Hindlimb muscle (tissue), 1 donor: Measurements from ENCODE around the gene NFATC3. TPM values are rescaled to one million over a fixed set of nuclear protein-coding genes. Genes with fewer than 3 reads are reported as not detected.

ENCODE experiments used
- DNase-seq: peaks from one replicate; pipeline ENCODE4 v3.0.0-alpha.2; 2013
- polyA plus RNA-seq: library from polyadenylated mRNA; unstranded; fragments of 120-200 nt; gene quantifications from one replicate; pipeline ENCODE4 v1.2.1, GENCODE V29; 2013; ENCODE audit not compliant: insufficient read length

The NFATC3 gene
- polyA plus RNA-seq, 1 donor: 30.2 TPM

- DNase-seq: no peak
These were observed 166.7 kb downstream of the NFATC3 start for GRCh38 chr16:68251832-68252231.

DNA sequence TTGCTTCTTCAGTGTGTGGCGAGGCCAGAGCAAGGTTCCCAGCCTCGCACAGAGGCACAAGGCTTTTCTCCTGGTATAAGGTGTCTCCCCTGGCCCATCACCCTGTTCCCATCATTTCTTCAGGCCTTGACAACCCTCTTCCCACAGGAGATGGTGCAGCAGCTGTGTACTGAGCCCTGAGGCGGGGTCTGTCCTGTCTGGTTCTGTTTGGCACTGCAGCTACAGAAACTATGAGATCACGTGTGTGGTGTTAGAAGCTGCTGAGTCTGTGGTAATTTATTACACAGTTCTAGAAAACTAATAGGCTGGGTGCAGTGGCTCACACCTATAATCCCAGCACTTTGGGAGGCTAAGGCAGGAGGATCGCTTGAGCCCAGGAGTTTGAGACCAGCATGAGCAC is 167.2 kb downstream of the NFATC3 start:
- DNase-seq: no peak

- DNase-seq: no peak
These were observed 168.6 kb downstream of the NFATC3 start for GRCh38 chr16:68253721-68254120.

GRCh38 chr16:68255712-68256111 is 170.5 kb downstream of the NFATC3 start:
- no peak for DNase-seq

GRCh38 chr16:68257251-68257905 is 172.2 kb downstream of the NFATC3 start:
- DNase-seq: no peak

- no peak for DNase-seq
These were observed 173.0 kb downstream of the NFATC3 start for GRCh38 chr16:68257906-68258800.

- DNase-seq: no peak
These were observed 174.0 kb downstream of the NFATC3 start for GRCh38 chr16:68259007-68259825.

DNA sequence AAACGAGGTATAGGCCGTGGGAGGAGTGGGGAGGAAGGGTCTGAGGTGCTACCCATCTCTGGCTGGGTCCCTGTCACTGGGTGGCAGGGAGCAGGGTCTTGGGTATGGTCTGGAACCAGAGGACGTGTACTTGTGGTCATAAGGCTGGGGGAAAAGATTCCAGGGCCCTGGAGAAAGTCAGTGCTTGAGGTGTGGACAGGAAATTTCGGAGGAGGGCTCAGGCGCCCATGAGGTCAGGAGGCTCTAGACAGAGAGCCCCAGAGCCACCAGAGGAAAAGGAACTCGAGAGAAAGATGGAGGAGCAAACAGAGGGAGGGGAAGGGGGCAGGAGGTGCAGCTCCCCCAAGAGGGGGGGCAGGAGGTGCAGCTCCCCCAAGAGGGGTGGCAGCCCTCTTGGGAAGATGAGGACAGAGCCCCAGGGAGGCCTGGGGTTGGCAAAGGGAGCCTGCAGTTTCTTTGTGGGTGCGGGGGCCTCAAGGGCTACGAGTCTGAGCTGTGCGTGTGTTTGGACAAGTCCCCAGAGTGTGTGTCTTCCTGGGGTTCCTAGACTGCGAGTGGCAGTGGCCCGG is 178.5 kb downstream of the NFATC3 start:
- DNase-seq: no peak

DNA sequence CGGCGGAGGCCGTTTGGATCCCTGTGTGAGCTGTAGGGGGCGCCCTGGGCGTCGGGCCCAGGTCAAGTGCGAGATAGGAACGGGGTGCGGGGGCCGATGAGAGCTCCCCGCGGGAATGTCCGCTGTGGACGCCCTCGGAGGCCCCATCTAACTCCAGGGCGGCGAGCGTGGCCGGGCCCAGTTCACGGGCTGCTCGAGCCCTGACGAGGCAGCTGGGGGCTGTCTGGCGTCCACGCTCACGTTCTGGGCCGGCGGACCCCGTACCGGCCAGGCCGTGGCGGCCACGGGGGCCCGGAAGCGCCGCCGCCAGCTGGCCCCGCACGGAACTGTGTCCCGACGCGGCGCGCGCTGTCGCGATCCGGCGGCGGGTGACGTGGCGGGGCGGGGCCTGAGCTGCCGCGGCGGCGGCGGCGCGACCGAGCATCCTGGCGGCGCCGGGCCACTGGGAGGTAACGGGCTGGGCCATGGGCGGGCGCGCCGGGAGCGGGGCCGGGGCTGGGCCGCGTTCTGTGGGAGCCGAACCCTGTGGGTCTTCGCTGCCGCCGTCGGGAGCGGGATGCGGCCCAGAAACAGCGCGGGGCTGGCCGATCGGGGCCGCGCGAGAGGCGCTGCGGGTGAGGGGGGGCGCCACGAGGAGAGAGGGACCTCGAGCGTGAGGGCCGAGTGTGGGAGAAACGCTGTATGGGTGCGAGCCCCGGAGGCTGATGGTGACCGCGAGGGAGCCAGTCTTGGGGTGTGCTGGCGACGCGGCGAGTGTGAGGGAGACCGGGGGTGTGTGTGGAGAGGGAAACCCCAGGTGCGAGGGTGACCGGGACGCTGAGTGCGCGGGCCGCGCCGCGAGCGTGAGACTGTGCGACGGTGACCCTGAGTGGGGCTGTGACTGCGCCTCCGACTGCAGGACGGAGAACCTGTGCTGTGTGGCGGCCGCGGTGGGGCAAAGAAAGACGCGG is 179.2 kb downstream of the NFATC3 start, which contains the start of gene SLC7A6:
Gene SLC7A6 (plus strand): TSS at position 399 of the 950 bp plus-strand sequence. CDS start 10,201 bp downstream, outside the sequence.
- peak; percentile 68 for DNase-seq

GRCh38 chr16:68265078-68265920 is 180.1 kb downstream of the NFATC3 start:
- DNase-seq: peak; percentile 52

DNA sequence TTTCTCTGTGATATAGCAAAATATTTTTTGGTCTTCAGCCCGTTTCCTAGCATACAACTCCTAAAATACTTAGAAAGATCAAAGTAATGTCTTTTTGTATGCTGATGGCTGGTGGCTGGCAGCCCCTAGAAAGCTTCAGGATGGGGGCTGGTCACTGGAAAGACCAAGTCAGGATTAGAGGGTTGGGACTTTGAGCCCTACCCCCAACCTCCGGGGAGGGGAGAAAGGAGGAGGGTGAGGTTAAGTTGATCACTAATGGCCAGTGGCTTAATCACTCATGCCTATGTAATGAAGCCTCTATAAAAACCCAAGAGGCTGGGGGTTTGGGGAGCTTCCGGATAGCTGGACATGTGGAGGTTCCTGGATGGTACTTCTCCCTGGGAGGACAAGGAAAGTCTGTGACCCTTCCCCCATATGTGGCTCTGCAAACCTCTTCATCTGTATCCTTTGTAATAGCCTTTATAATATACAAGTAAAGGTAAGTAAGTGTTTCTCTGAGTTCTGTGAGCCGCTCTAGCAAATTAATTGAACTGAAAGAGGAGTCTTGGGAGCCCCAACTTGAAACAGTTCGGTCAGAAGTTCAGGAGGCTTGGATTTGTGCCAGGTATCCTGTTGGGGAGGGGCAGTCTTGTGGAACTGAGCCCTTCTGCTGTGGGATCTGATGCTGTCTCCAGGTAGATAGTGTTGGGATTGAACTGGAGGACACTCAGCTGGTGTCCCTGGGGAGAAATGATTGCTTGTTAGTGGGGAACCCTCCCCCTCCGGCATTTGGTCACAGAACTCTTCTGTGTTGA is 182.6 kb downstream of the NFATC3 start:
- no peak for DNase-seq

GRCh38 chr16:68269793-68270192 is 184.6 kb downstream of the NFATC3 start:
- no peak for DNase-seq

DNA sequence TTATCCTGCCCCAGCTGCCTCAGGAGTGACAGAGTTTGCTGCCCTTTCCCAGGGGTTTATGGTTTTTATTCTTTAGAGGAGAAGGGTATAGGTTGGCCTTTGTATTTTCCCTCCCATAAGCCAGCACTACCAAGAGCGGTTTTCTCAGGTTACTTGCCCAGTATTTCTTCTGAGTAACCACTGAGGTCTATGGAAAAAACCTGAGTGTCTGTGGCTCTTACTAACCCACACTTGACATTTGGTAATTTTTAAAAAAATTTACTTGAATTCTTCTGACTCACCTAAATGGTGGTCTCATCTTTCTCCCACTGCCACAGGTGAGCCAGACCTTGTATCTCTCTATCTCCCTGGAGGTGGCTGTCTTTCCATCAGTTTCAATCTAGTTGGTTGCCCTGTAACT is 185.2 kb downstream of the NFATC3 start:
- DNase-seq: no peak

GRCh38 chr16:68272507-68273209 is 187.5 kb downstream of the NFATC3 start:
- DNase-seq: no peak

DNA sequence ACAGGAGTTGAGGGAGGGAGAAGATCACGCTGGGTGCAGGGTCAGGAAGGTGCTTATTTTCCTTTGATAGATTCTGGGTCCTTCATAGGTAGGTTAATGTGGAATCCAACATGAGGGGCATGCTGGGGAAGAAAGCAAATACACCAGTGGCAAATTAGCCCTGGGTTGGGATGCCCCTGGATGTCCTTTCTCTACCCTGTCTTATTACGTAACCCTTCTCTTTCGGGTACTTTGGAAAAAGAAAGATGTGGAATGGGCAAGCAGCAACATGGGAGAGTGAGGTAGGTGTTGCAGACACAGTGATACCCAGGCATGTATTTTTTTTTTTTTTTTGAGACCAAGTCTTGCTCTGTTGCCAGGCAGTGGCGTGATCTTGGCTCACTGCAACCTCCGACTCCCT is 188.3 kb downstream of the NFATC3 start:
- no peak for DNase-seq

GRCh38 chr16:68273896-68274295 is 188.7 kb downstream of the NFATC3 start:
- DNase-seq: no peak

DNA sequence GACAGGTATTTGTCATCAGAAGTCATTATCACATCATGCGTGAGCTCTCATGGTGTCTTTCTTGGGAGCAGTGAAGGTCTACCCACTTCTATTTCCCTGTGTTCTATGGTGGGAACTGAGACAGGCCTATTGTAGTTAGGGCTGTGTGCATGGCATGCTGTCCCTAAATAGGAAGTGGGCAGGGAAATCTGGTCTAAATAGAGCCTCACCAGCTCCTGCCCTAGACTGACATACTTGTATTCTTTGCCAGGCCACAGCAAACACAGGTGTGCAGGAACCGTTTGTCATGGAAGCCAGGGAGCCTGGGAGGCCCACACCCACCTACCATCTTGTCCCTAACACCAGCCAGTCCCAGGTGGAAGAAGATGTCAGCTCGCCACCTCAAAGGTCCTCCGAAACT is 189.3 kb downstream of the NFATC3 start:
- no peak for DNase-seq

DNA sequence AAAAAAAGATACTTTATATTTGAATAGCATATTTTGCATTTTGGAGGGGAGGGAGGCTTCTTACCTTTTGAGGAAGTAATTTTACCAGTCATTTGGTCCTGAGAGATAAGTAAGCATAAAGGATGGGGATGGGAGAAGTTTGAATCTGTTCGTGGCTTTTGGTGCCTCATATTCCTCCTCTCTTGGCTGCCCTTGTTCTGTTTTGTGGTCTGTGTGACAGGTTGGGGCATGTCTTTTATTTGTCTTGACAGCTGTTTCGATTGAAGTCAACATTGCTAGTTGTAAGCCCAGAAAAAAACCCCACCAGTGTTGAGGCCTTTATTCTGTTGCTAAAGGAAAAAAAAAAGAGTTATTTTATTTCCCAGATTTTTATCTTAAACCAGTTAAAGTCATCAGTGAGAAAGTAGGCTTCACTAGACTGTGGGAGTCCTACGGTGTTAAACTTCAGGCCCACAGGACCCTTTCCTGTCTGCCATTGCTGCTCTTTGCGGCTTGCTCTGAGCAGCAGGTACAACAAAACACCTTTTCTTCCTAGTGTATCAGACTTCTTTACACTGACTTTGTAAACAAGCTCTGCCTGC is 190.5 kb downstream of the NFATC3 start:
- DNase-seq: no peak
